Measurements from ENCODE around the gene PTPN5. TPM values are rescaled to one million over a fixed set of nuclear protein-coding genes. Genes with fewer than 3 reads are reported as not detected.
"Not testable (repeated sequence)": the region's sequence is repeated elsewhere in the genome, so short reads cannot be mapped to it uniquely, and the experiment has no call there.

The PTPN5 gene
- total RNA-seq = 1 to 10 TPM in 2 of 4 donors, under 1 TPM in 1, not detected in 1; 0.15 to 1.7 (median 1.3) TPM

- TF ChIP-seq POLR2AphosphoS5 (IDR thresholded peaks at IDR 0.05) = no peak
- no peak for TF ChIP-seq CTCF (IDR thresholded peaks at IDR 0.05)
- no peak for TF ChIP-seq POLR2A (IDR thresholded peaks at IDR 0.05)
- no peak for TF ChIP-seq EP300 (IDR thresholded peaks at IDR 0.05)
- 0% methylated on average over 14 of the region's 94 CpGs for WGBS
- peaks cover 65% of the 10 kb centered on the region for H3K27me3 ChIP-seq
- H3K4me3 ChIP-seq = peak within 1 kb of the TSS; percentile 36
- DNase-seq (ENCODE audit: low spot score in 2 of 2) = no peak
- H3K27ac ChIP-seq = no peak within 1 kb of the TSS
- peaks cover 15% of the 10 kb centered on the region for H3K4me1 ChIP-seq
- H3K36me3 ChIP-seq = no peaks in the 10 kb centered on the region
- no peaks in the 10 kb centered on the region for H3K9me3 ChIP-seq
Observed at GRCh38 chr11:18791207-18791968, at the start of gene PTPN5. TSS of gene PTPN5 (minus strand) at chr11:18791798. CDS start at chr11:18771958, 19,840 bp downstream.

DNA sequence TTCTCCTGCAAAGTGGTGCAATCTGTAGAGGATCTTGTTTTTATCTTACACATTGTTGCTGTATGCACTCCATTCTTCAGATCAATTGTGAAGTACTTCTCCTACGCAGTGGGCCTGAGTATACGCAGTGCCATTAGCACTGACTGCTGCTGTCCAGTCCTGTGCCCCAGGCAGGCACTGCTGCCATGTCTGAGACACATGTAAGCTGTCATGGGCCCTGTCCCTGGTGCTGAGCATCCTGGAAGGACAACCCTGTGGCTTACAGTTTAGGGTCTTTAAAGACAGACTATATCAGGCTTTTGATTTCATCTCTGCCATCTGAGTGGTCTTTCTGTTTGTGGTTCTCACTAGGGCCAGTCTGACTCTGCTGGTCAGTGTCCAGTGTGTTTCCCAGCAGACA lies 44.8 kb upstream of the PTPN5 start:
- no peak for TF ChIP-seq CTCF (IDR thresholded peaks at IDR 0.05)
- TF ChIP-seq EP300 (IDR thresholded peaks at IDR 0.05) = no peak
- TF ChIP-seq POLR2AphosphoS5 (IDR thresholded peaks at IDR 0.05) = no peak
- TF ChIP-seq POLR2A (IDR thresholded peaks at IDR 0.05) = no peak
- Histone ChIP-seq H3K4me3 (no peak overlapping the region), H3K4me1 (no peaks in the 10 kb centered on the region), H3K27ac (no peak overlapping the region), H3K9me3 (peaks cover 7% of the 10 kb centered on the region), H3K27me3 (peaks cover 10% of the 10 kb centered on the region), H3K36me3 (no peaks in the 10 kb centered on the region)
- WGBS = 45% methylated on average over 2 of the region's 2 CpGs
- no peak for DNase-seq (ENCODE audit: low spot score in 2 of 2)

DNA sequence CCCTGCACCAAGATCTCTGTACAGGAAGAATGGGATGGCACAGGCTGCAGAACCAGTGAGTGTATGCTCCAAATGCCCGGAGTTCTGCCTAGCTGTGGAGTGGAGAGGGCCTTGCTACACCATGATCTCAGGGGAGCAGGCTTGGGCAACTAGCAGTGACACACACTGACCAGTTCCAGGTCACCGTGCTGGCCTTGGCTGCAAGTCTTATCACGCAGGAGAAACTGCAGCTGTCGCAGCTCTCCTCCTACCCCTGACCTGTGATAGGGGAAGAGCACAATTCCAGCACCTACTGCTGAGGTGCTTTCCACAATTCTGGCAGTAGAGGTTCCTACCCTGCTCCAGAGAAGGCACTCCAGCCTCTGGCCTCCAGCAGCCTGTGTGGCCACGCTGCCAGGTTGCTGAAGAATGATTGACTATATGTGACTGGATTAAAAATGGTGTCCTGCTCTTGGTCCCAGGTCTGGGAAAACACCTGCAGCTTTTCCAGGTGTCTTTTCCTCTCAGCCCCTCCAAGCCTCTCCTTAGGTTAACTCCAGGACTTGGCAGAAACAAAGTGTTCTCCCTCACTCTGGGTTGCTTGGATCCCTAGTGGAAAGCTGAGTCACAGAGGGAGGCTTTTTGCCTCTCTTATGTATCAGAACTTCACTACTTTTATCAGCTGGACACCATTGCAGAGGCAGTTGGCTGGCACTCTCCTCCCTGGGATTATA lies 43.3 kb upstream of the PTPN5 start:
- Histone ChIP-seq H3K4me3 (no peak overlapping the region), H3K4me1 (no peaks in the 10 kb centered on the region), H3K9me3 (no peaks in the 10 kb centered on the region), H3K27me3 (peaks cover 10% of the 10 kb centered on the region), H3K27ac (no peak overlapping the region), H3K36me3 (no peaks in the 10 kb centered on the region)
- 95% methylated on average over 2 of the region's 5 CpGs for WGBS
- DNase-seq (ENCODE audit: low spot score in 2 of 2) = no peak
- TF ChIP-seq CTCF (IDR thresholded peaks at IDR 0.05) (no peak), EP300 (IDR thresholded peaks at IDR 0.05) (no peak), POLR2AphosphoS5 (IDR thresholded peaks at IDR 0.05) (no peak), POLR2A (IDR thresholded peaks at IDR 0.05) (no peak)

- H3K4me1 ChIP-seq; DNase-seq (ENCODE audit: low spot score in 2 of 2); H3K27ac ChIP-seq; H3K9me3 ChIP-seq; H3K4me3 ChIP-seq; H3K27me3 ChIP-seq; H3K36me3 ChIP-seq: not testable (repeated sequence)
- 15% methylated on average over 1 of the region's 1 CpG for WGBS
Observed at GRCh38 chr11:18820160-18820559, 28.6 kb upstream of the PTPN5 start.

GRCh38 chr11:18804199-18804999 lies 12.8 kb upstream of the PTPN5 start:
- Histone ChIP-seq H3K4me3 (no peak overlapping the region), H3K27me3 (no peaks in the 10 kb centered on the region), H3K27ac (no peak overlapping the region), H3K36me3 (no peaks in the 10 kb centered on the region), H3K4me1 (no peaks in the 10 kb centered on the region), H3K9me3 (no peaks in the 10 kb centered on the region)
- no peak for DNase-seq (ENCODE audit: low spot score in 2 of 2)
- TF ChIP-seq POLR2AphosphoS5 (IDR thresholded peaks at IDR 0.05) (no peak), CTCF (IDR thresholded peaks at IDR 0.05) (no peak), EP300 (IDR thresholded peaks at IDR 0.05) (no peak), POLR2A (IDR thresholded peaks at IDR 0.05) (no peak)
- 63% methylated on average over 4 of the region's 4 CpGs for WGBS
